IMR-90 (cell line): ENCODE data around the gene NTRK2. TPM values are rescaled to one million over a fixed set of nuclear protein-coding genes. Genes with fewer than 3 reads are reported as not detected.

ENCODE experiments used
- ATAC-seq: fragments of 200-7000 bp; cut with Tn5 transposase; 2 replicates; pipeline ENCODE4 v1.9.1; 2020; ENCODE audit warnings: low read depth, mild to moderate bottlenecking, moderate library complexity
- BruUV-seq: library from RNA; stranded (reverse); fragments of 400-500 nt; replicated peaks from 2 replicates; lab custom pipeline; 2021; lab: Mats Ljungman, UMichigan
- CTCF ChIA-PET: fragments of 300-600 bp; formaldehyde crosslinking; extraction: SDS; loops from one replicate; lab custom pipeline; 2021; ENCODE audit warnings: antibody characterized with exemption; lab: Yijun Ruan, JAX
- POLR2A ChIA-PET: fragments of 300-600 bp; sonication (Branson Sonifier 250); formaldehyde crosslinking; loops from one replicate; lab custom pipeline; 2022; ENCODE audit warnings: antibody characterized with exemption; ENCODE audit not compliant: unreplicated experiment; lab: Charles Lee
- DNase-seq: peaks from one replicate; pipeline ENCODE4 v3.0.0; 2013
- H2AFZ ChIP-seq: replicated peaks from 2 replicates; pipeline ENCODE3; 2013; ENCODE audit warnings: low read length, mild to moderate bottlenecking; ENCODE audit not compliant: poor library complexity
- H2AK5ac ChIP-seq: 2 replicates; pipeline ENCODE4 v1.6.1; 2013; ENCODE audit warnings: low read depth, low read length, inconsistent platforms
- H2AK9ac ChIP-seq: replicated peaks from 2 replicates; pipeline ENCODE3; 2013; ENCODE audit warnings: mild to moderate bottlenecking, low read depth, low read length, moderate library complexity; ENCODE audit not compliant: poor library complexity
- H2BK120ac ChIP-seq: 2 replicates; pipeline ENCODE4 v1.6.1; 2013; ENCODE audit warnings: low read depth, low read length, inconsistent platforms
- H2BK15ac ChIP-seq: 3 replicates; pipeline ENCODE4 v1.6.1; 2013; ENCODE audit warnings: low read depth, low read length, inconsistent platforms
- H2BK20ac ChIP-seq: 2 replicates; pipeline ENCODE4 v1.6.1; 2013; ENCODE audit warnings: low read depth, mild to moderate bottlenecking, inconsistent platforms, low read length, moderate library complexity
- H2BK5ac ChIP-seq: 2 replicates; pipeline ENCODE4 v1.6.1; 2013; ENCODE audit warnings: mild to moderate bottlenecking, low read depth, low read length, inconsistent platforms; ENCODE audit not compliant: poor library complexity, severe bottlenecking
- H3K14ac ChIP-seq: replicated peaks from 2 replicates; pipeline ENCODE4 v1.6.1; 2013; ENCODE audit warnings: low read depth, low read length, inconsistent platforms
- H3K18ac ChIP-seq: 2 replicates; pipeline ENCODE4 v1.6.1; 2013; ENCODE audit warnings: low read depth, low read length, control low read depth
- H3K23ac ChIP-seq: 2 replicates; pipeline ENCODE4 v1.6.1; 2013; ENCODE audit warnings: low read depth, low read length, inconsistent platforms
- H3K27ac ChIP-seq: 2 replicates; pipeline ENCODE4 v1.5.1; 2013; ENCODE audit warnings: mild to moderate bottlenecking, control low read depth, low read length; ENCODE audit not compliant: insufficient read depth
- H3K27me3 ChIP-seq: 2 replicates; pipeline ENCODE4 v1.6.1; 2013; ENCODE audit warnings: low read length; ENCODE audit not compliant: control insufficient read depth, insufficient read depth
- H3K36me3 ChIP-seq: 2 replicates; pipeline ENCODE4 v1.6.1; 2013; ENCODE audit warnings: low read length, mixed read lengths; ENCODE audit not compliant: control insufficient read depth, insufficient read depth
- H3K4ac ChIP-seq: 2 replicates; pipeline ENCODE4 v1.6.1; 2013; ENCODE audit warnings: low read depth, low read length, inconsistent platforms
- H3K4me1 ChIP-seq: 2 replicates; pipeline ENCODE4 v1.6.1; 2013; ENCODE audit warnings: low read length, mixed read lengths; ENCODE audit not compliant: control insufficient read depth, insufficient read depth
- H3K4me2 ChIP-seq: 2 replicates; pipeline ENCODE4 v1.6.1; 2013; ENCODE audit warnings: low read depth, mild to moderate bottlenecking, control low read depth, low read length, moderate library complexity
- H3K4me3 ChIP-seq: 2 replicates; pipeline ENCODE4 v1.5.1; 2013; ENCODE audit warnings: low read depth, mild to moderate bottlenecking, control low read depth, low read length, moderate library complexity; ENCODE audit not compliant: insufficient read depth
- H3K56ac ChIP-seq: 2 replicates; pipeline ENCODE4 v1.6.1; 2013; ENCODE audit warnings: low read length, inconsistent platforms; ENCODE audit not compliant: insufficient read depth; ENCODE audit errors: extremely low read depth
- H3K79me1 ChIP-seq, 2 experiments: 2 replicates each; pipeline ENCODE4 v1.6.1; 2013; ENCODE audit warnings: low read length in 2 of 2, inconsistent platforms in 1 of 2, low read depth in 1 of 2
- H3K9ac ChIP-seq: 2 replicates; pipeline ENCODE4 v1.6.1; 2013; ENCODE audit warnings: low read depth, low read length, control low read depth
- H3K9me1 ChIP-seq: 2 replicates; pipeline ENCODE4 v1.6.1; 2013; ENCODE audit warnings: low read length, inconsistent platforms; ENCODE audit not compliant: insufficient read depth
- H3K9me3 ChIP-seq: 2 replicates; pipeline ENCODE4 v1.6.1; 2013; ENCODE audit warnings: low read length; ENCODE audit not compliant: control insufficient read depth, insufficient read depth
- H4K20me1 ChIP-seq: 2 replicates; pipeline ENCODE4 v1.6.1; 2013; ENCODE audit warnings: low read length, inconsistent platforms; ENCODE audit not compliant: insufficient read depth
- H4K5ac ChIP-seq: 2 replicates; pipeline ENCODE4 v1.6.1; 2013; ENCODE audit warnings: mild to moderate bottlenecking, low read depth, low read length, control low read depth
- H4K8ac ChIP-seq, 2 experiments: 2 replicates each; pipeline ENCODE4 v1.6.1; 2013; ENCODE audit warnings: low read depth in 2 of 2, low read length in 2 of 2, control low read depth in 1 of 2, inconsistent platforms in 1 of 2
- H4K91ac ChIP-seq: 2 replicates; pipeline ENCODE4 v1.6.1; 2013; ENCODE audit warnings: low read depth, low read length, inconsistent platforms; ENCODE audit not compliant: insufficient read depth
- BHLHE40 ChIP-seq: fragments of 150-350 bp; IDR thresholded peaks from 2 replicates; pipeline ENCODE4 v1.6.1; 2016; ENCODE audit warnings: mild to moderate bottlenecking, low read depth, low read length
- CEBPB ChIP-seq: IDR thresholded peaks from 2 replicates; pipeline ENCODE4 v1.6.1; 2012; ENCODE audit warnings: low read depth, low read length, improper control_type of control experiment
- ELK1 ChIP-seq: fragments of 150-350 bp; IDR thresholded peaks from 2 replicates; pipeline ENCODE4 v1.6.1; 2016; ENCODE audit warnings: low read depth, mild to moderate bottlenecking, low read length, moderate library complexity, borderline replicate concordance
- FOS ChIP-seq: fragments of 150-350 bp; IDR thresholded peaks from 2 replicates; pipeline ENCODE4 v1.6.1; 2016; ENCODE audit warnings: low read depth, low read length
- MAFK ChIP-seq: IDR thresholded peaks from 2 replicates; pipeline ENCODE4 v1.6.1; 2012; ENCODE audit warnings: low read depth, low read length, improper control_type of control experiment
- MAZ ChIP-seq: IDR thresholded peaks from 2 replicates; pipeline ENCODE4 v1.6.1; 2012; ENCODE audit warnings: low read depth, mild to moderate bottlenecking, low read length, improper control_type of control experiment, moderate library complexity, borderline replicate concordance
- MXI1 ChIP-seq: IDR thresholded peaks from 2 replicates; pipeline ENCODE4 v1.6.1; 2012; ENCODE audit warnings: low read depth, mild to moderate bottlenecking, low read length, moderate library complexity, borderline replicate concordance
- NFE2L2 ChIP-seq: fragments of 150-350 bp; IDR thresholded peaks from 2 replicates; pipeline ENCODE4 v1.6.1; 2016; ENCODE audit warnings: low read depth, mild to moderate bottlenecking, low read length
- RAD21 ChIP-seq: IDR thresholded peaks from 2 replicates; pipeline ENCODE4 v1.6.1; 2012; ENCODE audit warnings: low read length, improper control_type of control experiment
- RCOR1 ChIP-seq: IDR thresholded peaks from 2 replicates; pipeline ENCODE4 v1.6.1; 2012; ENCODE audit warnings: mild to moderate bottlenecking, low read length, improper control_type of control experiment; ENCODE audit not compliant: insufficient replicate concordance
- RFX5 ChIP-seq: IDR thresholded peaks from 2 replicates; pipeline ENCODE4 v1.8.0; 2012; ENCODE audit warnings: low read depth, mild to moderate bottlenecking, low read length, moderate library complexity
- SMC3 ChIP-seq: fragments of 150-350 bp; IDR thresholded peaks from 2 replicates; pipeline ENCODE4 v1.6.1; 2016; ENCODE audit warnings: low read depth, mild to moderate bottlenecking, antibody characterized with exemption, low read length, moderate library complexity
- WGBS, 2 experiments: methylation state at CpG; one replicate each; pipeline versions ENCODE4 v1.1.5 to v1.1.7; 2013; ENCODE audit warnings: missing lambda C conversion rate in 2 of 2; ENCODE audit not compliant: insufficient read length in 1 of 2; ENCODE audit errors: extremely low coverage in 2 of 2; 5-methylcytosine and 5-hydroxymethylcytosine counted together
- dilution Hi-C: fragments of 300-500 bp; cut with HindIII; formaldehyde crosslinking; loops from one replicate; pipeline ENCODE4 v1.14.3; 2018; ENCODE audit warnings: low sequenced_read_pairs; ENCODE audit not compliant: unreplicated experiment
- in situ Hi-C: fragments of 300-500 bp; cut with MboI; formaldehyde crosslinking; loops from 3 replicates; pipeline ENCODE4 v1.14.3; 2019; ENCODE audit warnings: low sequenced_read_pairs, inconsistent platforms, mixed read lengths
- intact Hi-C: fragments of 100-400 bp; cut with micrococcal nuclease; formaldehyde crosslinking; loops from 2 replicates; pipeline ENCODE4 v1.10.0; 2022
- polyA plus RNA-seq, 3 experiments: library from polyadenylated mRNA; depleted of rRNA; stranded (reverse); fragments of >200 nt; gene quantifications; 2 replicates each; pipeline ENCODE4 v1.2.3, GENCODE V29; 2012; ENCODE audit warnings: low replicate concordance in 1 of 3
- total RNA-seq: library from RNA; depleted of rRNA; stranded (reverse); fragments of >200 nt; gene quantifications from 2 replicates; pipeline ENCODE4 v1.2.3, GENCODE V29; 2012
- TF ChIP-seq, protein P1 (sequence below): fragments of 150-350 bp; IDR thresholded peaks from 2 replicates; pipeline ENCODE4 v1.6.1; 2017; ENCODE audit warnings: mild to moderate bottlenecking, antibody characterized with exemption, low read length, low read depth

Gene NTRK2
- total and polyA plus RNA-seq, 2 of the 4 experiments (the other 2 are of a cell fraction): under 0.01 to 0.02 TPM

DNA sequence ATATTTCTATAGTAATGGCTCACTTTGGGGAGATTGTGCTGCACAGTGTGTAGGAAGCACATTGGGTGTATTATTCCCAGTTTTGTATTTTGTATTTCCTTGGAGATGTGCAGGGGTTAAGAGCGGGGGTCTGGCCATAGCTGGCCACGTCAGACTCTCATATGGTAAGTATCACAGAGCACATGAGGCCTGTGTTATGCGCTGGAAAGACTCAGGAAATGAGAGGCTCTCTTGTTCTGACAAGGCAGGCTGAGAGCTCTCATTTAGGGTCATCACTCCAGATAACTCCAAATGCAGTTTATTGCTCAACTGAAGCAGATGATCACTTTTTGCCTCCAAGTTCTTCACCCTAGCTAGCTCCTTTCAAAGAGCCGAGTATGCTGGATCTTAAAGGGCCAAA, 205.7 kb downstream of the NTRK2 start:
- Histone ChIP-seq H2BK5ac (no peak overlapping the region), H3K4ac (no peak overlapping the region), H3K14ac (no peak overlapping the region), H2AFZ (no peak overlapping the region), H2AK5ac (no peak overlapping the region), H4K20me1 (no peaks in the 10 kb centered on the region), H3K79me1 (no peaks in the 10 kb centered on the region), H3K9me3 (peaks cover 9% of the 10 kb centered on the region), H2AK9ac (no peak overlapping the region), H3K9me1 (no peaks in the 10 kb centered on the region), H3K27ac (no peak overlapping the region), H3K9ac (no peak overlapping the region), H3K4me1 (no peaks in the 10 kb centered on the region), H4K5ac (no peak overlapping the region), H3K18ac (no peak overlapping the region), H2BK20ac (no peak overlapping the region), H3K23ac (no peak overlapping the region), H3K56ac (no peak overlapping the region), H3K4me2 (no peak overlapping the region), H3K36me3 (no peaks in the 10 kb centered on the region), H2BK120ac (no peak overlapping the region), H4K91ac (no peak overlapping the region), H3K27me3 (no peaks in the 10 kb centered on the region), H3K4me3 (no peak overlapping the region), H4K8ac (no peak overlapping the region), H2BK15ac (no peak overlapping the region)
- TF ChIP-seq MAZ: no peak
- TF ChIP-seq FOS: no peak
- TF ChIP-seq ELK1: no peak
- TF ChIP-seq BHLHE40: no peak
- no peak for TF ChIP-seq MXI1
- TF ChIP-seq, protein P1, sequence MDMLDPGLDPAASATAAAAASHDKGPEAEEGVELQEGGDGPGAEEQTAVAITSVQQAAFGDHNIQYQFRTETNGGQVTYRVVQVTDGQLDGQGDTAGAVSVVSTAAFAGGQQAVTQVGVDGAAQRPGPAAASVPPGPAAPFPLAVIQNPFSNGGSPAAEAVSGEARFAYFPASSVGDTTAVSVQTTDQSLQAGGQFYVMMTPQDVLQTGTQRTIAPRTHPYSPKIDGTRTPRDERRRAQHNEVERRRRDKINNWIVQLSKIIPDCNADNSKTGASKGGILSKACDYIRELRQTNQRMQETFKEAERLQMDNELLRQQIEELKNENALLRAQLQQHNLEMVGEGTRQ: no peak
- no peak for TF ChIP-seq RCOR1
- no peak for TF ChIP-seq RFX5
- no peak for TF ChIP-seq MAFK
- TF ChIP-seq RAD21: no peak
- TF ChIP-seq NFE2L2: no peak
- no peak for TF ChIP-seq SMC3
- no peak for TF ChIP-seq CEBPB
- intact Hi-C loops: no loop called here
- dilution Hi-C loops: no loop called here
- ChIA-PET CTCF (interaction anchor here (0.5 kb wide), 1 partner anchor 80 kb away, joined by 3 read pairs; no protein-coding TSS in a partner anchor), POLR2A (no interaction called here)
- in situ Hi-C loops: no loop called here
- no CpG with 5 or more reads among the region's 4 CpGs for WGBS, 2 experiments
- DNase-seq (no peak), ATAC-seq (no peak)
- no TSS peak for BruUV-seq
